Stomach (tissue), 9 donors: ENCODE data around the gene CDH9. TPM values are rescaled to one million over a fixed set of nuclear protein-coding genes. Genes with fewer than 3 reads are reported as not detected.

ENCODE experiments used
- DNase-seq, 2 donors: peaks; one replicate each; pipeline versions ENCODE4 v3.0.0 to v3.0.0-alpha.2; 2013 to 2019
- H3K27ac ChIP-seq, 5 donors: fragments of 200-600 bp in 4 of 5; sonication (generic) in 4 of 5; one replicate each; pipeline ENCODE4 v1.5.1; 2013 to 2019; ENCODE audit warnings: mild to moderate bottlenecking in 1 of 5, moderate library complexity in 1 of 5
- H3K27me3 ChIP-seq, 3 donors: fragments of 200-600 bp; sonication (generic); one replicate each; pipeline ENCODE4 v1.5.1; 2017 to 2019; ENCODE audit warnings: mixed run types in 1 of 3
- H3K36me3 ChIP-seq, 4 donors: fragments of 200-600 bp; sonication (generic); 1 replicate in 3 of 4; 2 replicates in 1 of 4; pipeline ENCODE4 v1.5.1; 2016 to 2019
- H3K4me1 ChIP-seq, 4 donors: fragments of 200-600 bp; sonication (generic); one replicate each; pipeline ENCODE4 v1.5.1; 2016 to 2019
- H3K4me3 ChIP-seq, 4 donors: fragments of 200-600 bp; sonication (generic) in 3 of 4; one replicate each; pipeline ENCODE4 v1.5.1; 2016 to 2019; ENCODE audit warnings: mild to moderate bottlenecking in 1 of 4
- H3K9me3 ChIP-seq, 4 donors: fragments of 200-600 bp; sonication (generic); one replicate each; pipeline ENCODE4 v1.5.1; 2016 to 2019
- EP300 ChIP-seq: sonication (generic); formaldehyde crosslinking; IDR thresholded peaks from one replicate; pipeline ENCODE4 v1.6.1; 2017; ENCODE audit warnings: antibody characterized with exemption
- POLR2A ChIP-seq, 4 donors: fragments of 450-650 bp; IDR thresholded peaks; one replicate each; pipeline ENCODE4 v1.6.1; 2016; ENCODE audit warnings: antibody characterized with exemption in 4 of 4, control low read depth in 2 of 4, mild to moderate bottlenecking in 1 of 4, moderate library complexity in 1 of 4
- POLR2AphosphoS5 ChIP-seq, 3 donors: sonication (generic); formaldehyde crosslinking; IDR thresholded peaks; one replicate each; pipeline ENCODE4 v1.6.1; 2016; ENCODE audit warnings: antibody characterized with exemption in 3 of 3
- WGBS, 5 donors: extraction: QIAGEN DNeasy Blood & Tissue Kit in 3 of 5; methylation state at CpG; one replicate each; pipeline versions ENCODE4 v1.1.5 to v1.1.7; 2013 to 2018; 5-methylcytosine and 5-hydroxymethylcytosine counted together
- intact Hi-C: fragments of 100-400 bp; cut with DNase I; formaldehyde crosslinking; loops from one replicate; pipeline ENCODE4 v1.15.1; 2023; ENCODE audit warnings: low total_unique reads
- polyA plus RNA-seq, 3 donors: library from polyadenylated mRNA; stranded (reverse); fragments of 200-250 nt; gene quantifications; one replicate each; pipeline ENCODE4 v1.2.3, GENCODE V29; 2013
- total RNA-seq, 5 donors: library from RNA; depleted of rRNA; stranded (reverse); fragments of >200 nt; gene quantifications; one replicate each; pipeline versions ENCODE4 v1.1.0 to v1.2.3, GENCODE V29; 2014 to 2016
- TF ChIP-seq, protein P1 (sequence below), 7 experiments: fragments of 450-650 bp in 4 of 7; fragments of 200-600 bp in 3 of 7; sonication (generic) in 3 of 7; IDR thresholded peaks; one replicate each; pipeline ENCODE4 v1.5.1; 2016 to 2019; ENCODE audit warnings: antibody characterized with exemption in 7 of 7, control low read depth in 2 of 7, mild to moderate bottlenecking in 1 of 7
- donor health status: healthy with polysubstance abuse.
- donor health status: Bipolar disorder and iron deficiency.
- donor health status: healthy.

Gene CDH9
- total and polyA plus RNA-seq, 8 donors, result 2.0 TPM; not detected in 7

DNA sequence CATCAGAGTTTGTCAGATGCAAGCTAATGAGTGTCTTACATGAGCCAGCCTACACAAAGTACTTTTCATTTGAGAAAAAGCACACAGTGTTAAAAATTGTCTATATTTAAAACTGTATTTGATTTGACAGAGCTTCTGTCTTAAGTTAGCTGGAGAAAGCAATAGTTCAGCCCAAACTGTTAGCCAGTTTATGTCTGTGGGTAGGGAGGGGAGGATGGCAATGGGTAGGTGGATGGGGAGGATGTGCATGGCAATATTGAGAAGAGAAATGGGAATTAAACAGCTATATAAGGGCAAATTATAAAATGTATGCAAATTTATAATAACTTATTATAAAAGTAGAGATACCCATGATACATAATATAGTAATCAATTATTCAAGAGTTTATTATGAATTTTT, 31.3 kb downstream of the CDH9 start:
- Histone ChIP-seq H3K4me3 (no peak overlapping the region), H3K4me1 (peaks cover 0 to 5% (median 0%) of the 10 kb centered on the region in 4 donors), H3K27me3 (no peaks in the 10 kb centered on the region), H3K36me3 (no peaks in the 10 kb centered on the region), H3K9me3 (no peaks in the 10 kb centered on the region), H3K27ac (no peak overlapping the region)
- TF ChIP-seq, protein P1, sequence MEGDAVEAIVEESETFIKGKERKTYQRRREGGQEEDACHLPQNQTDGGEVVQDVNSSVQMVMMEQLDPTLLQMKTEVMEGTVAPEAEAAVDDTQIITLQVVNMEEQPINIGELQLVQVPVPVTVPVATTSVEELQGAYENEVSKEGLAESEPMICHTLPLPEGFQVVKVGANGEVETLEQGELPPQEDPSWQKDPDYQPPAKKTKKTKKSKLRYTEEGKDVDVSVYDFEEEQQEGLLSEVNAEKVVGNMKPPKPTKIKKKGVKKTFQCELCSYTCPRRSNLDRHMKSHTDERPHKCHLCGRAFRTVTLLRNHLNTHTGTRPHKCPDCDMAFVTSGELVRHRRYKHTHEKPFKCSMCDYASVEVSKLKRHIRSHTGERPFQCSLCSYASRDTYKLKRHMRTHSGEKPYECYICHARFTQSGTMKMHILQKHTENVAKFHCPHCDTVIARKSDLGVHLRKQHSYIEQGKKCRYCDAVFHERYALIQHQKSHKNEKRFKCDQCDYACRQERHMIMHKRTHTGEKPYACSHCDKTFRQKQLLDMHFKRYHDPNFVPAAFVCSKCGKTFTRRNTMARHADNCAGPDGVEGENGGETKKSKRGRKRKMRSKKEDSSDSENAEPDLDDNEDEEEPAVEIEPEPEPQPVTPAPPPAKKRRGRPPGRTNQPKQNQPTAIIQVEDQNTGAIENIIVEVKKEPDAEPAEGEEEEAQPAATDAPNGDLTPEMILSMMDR (IDR thresholded peaks at IDR 0.05), result no peak
- no peak for TF ChIP-seq POLR2A (IDR thresholded peaks at IDR 0.05)
- no peak for TF ChIP-seq EP300
- TF ChIP-seq POLR2AphosphoS5 (IDR thresholded peaks at IDR 0.05), result no peak
- intact Hi-C loops, result no loop called here
- DNase-seq, result no peak

DNA sequence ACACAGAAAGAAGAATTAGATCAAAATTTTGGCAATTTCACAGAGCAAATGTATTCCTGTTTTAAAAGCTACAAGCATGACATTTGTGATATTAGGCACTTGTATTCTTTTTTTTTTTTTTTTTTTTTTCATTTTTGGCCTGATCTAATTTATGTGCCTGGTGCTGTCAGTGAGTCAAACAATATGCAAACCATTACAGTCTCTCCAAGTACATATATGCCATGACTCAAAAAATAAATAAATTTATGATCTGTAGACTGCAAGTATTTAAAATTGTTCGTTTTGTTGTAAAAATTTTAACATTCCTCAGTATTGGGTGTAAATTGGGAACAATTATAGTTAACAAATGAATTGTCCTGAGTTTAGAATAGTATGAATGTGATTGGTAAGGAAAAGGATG, 51.4 kb downstream of the CDH9 start:
- intact Hi-C loops, result no loop called here
- 41 to 62% (median 55%) methylated on average over 1 of the region's 1 CpG for WGBS, 5 donors
- Histone ChIP-seq H3K27ac (no peak overlapping the region), H3K36me3 (no peaks in the 10 kb centered on the region), H3K4me3 (no peak overlapping the region), H3K9me3 (no peaks in the 10 kb centered on the region), H3K27me3 (no peaks in the 10 kb centered on the region), H3K4me1 (no peaks in the 10 kb centered on the region)
- no peak for TF ChIP-seq POLR2AphosphoS5 (IDR thresholded peaks at IDR 0.05)
- TF ChIP-seq, protein P1 (IDR thresholded peaks at IDR 0.05), result no peak
- TF ChIP-seq EP300, result no peak
- TF ChIP-seq POLR2A (IDR thresholded peaks at IDR 0.05), result no peak
- no peak for DNase-seq

DNA sequence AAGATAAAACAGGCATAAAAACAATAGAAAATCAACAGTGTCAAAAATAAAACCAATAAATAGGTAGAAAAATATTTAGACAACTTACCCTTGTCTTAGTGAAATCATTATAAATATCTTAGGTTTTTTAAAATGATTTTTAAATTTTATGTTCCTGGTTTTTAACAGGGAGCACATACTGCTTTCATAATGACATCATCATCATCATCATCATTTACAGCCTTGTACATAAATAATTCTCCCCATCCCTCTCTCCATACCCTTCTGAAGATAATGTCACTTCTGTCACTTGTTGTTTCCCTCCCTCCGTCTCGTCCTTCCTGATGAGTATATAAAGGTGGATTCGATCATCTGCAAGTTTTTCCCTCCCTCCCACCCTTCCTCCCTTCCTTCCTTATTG, 56.6 kb downstream of the CDH9 start:
- H3K4me1 ChIP-seq, result no peaks in the 10 kb centered on the region
- TF ChIP-seq EP300 (no peak), POLR2A (IDR thresholded peaks at IDR 0.05) (no peak), POLR2AphosphoS5 (IDR thresholded peaks at IDR 0.05) (no peak)
- intact Hi-C loops, result no loop called here
- 55 to 83% (median 66%) methylated on average over 3 of the region's 3 CpGs for WGBS, 5 donors
- H3K27ac ChIP-seq, result no peak overlapping the region
- no peaks in the 10 kb centered on the region for H3K27me3 ChIP-seq
- no peaks in the 10 kb centered on the region for H3K36me3 ChIP-seq
- H3K9me3 ChIP-seq, result no peaks in the 10 kb centered on the region
- DNase-seq, result no peak
- no peak overlapping the region for H3K4me3 ChIP-seq

DNA sequence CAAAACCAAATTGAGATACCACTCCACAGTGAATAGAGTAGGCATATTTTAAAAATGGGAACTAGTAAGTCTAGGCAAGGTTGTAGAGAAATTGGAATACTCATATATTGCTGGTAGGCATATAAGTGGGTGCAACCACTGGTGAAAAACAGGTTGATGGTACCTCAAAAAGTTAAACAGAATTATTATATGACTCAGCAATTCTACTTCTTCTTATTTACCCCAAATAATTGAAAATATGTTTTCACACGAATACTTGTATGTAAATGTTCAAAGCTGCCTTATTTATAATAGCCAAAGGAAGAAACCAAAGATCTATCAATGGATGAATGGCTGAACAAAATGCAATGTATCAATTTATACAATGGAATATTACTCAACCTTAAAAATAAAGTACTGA, 79.1 kb downstream of the CDH9 start:
- WGBS, 5 donors, result 56 to 79% (median 63%) methylated on average over 1 of the region's 1 CpG
- no peak overlapping the region for H3K27ac ChIP-seq
- no peaks in the 10 kb centered on the region for H3K4me1 ChIP-seq
- no peak for DNase-seq
- no peaks in the 10 kb centered on the region for H3K36me3 ChIP-seq
- peaks cover 0 to 4% (median 0%) of the 10 kb centered on the region in 4 donors for H3K9me3 ChIP-seq
- no peak for TF ChIP-seq POLR2AphosphoS5 (IDR thresholded peaks at IDR 0.05)
- TF ChIP-seq, protein P1 (IDR thresholded peaks at IDR 0.05), result no peak
- H3K4me3 ChIP-seq, result no peak overlapping the region
- H3K27me3 ChIP-seq, result no peaks in the 10 kb centered on the region
- intact Hi-C loops, result no loop called here

DNA sequence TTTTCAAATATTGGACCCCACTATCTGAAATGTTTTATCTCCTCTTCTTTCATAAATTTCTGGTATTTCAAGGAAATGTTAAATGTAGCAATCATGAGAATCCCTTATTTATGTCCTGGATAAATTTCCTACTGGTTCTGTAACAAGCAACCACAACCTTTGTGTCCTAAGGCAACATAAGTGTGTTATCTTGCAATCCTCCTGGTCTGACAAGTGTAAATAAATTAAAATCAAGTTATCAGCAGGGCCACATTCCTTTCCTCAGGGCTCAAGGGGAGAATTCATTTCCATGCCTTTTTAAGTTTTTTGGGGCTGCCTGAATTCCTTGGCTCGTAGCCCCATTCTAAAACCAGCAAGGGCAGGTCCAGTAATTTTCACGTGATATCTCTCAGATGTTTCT, 83.2 kb downstream of the CDH9 start:
- Histone ChIP-seq H3K4me3 (no peak overlapping the region), H3K27ac (no peak overlapping the region), H3K9me3 (peaks cover 0 to 4% (median 0%) of the 10 kb centered on the region in 4 donors), H3K36me3 (no peaks in the 10 kb centered on the region), H3K4me1 (no peaks in the 10 kb centered on the region), H3K27me3 (no peaks in the 10 kb centered on the region)
- WGBS, 5 donors, result 49 to 74% (median 59%) methylated on average over 2 of the region's 2 CpGs
- TF ChIP-seq POLR2A (IDR thresholded peaks at IDR 0.05) (no peak), EP300 (no peak), POLR2AphosphoS5 (IDR thresholded peaks at IDR 0.05) (no peak)
- TF ChIP-seq, protein P1 (IDR thresholded peaks at IDR 0.05), result no peak
- intact Hi-C loops, result no loop called here
- DNase-seq, result no peak
